Thymus (tissue), 11 donors: ENCODE measurements around the gene COG5. TPM values are rescaled to one million over a fixed set of nuclear protein-coding genes. Genes with fewer than 3 reads are reported as not detected.

Experiments
- DNase-seq, 9 donors: peaks; one replicate each; pipeline ENCODE4 v3.0.0-alpha.2; 2013; ENCODE audit warnings: low spot score in 9 of 9, low read depth in 6 of 9, missing footprints in 1 of 9
- H3K27ac ChIP-seq, 2 donors: one replicate each; pipeline ENCODE4 v1.5.1; 2013; ENCODE audit warnings: control low read depth in 1 of 2, low read depth in 1 of 2, low read length in 1 of 2, mild to moderate bottlenecking in 1 of 2, moderate library complexity in 1 of 2
- H3K27me3 ChIP-seq, 2 donors: one replicate each; pipeline ENCODE4 v1.5.1; 2013; ENCODE audit warnings: low read length in 1 of 2; ENCODE audit not compliant: control insufficient read depth in 2 of 2, insufficient read depth in 1 of 2
- H3K36me3 ChIP-seq, 2 donors: one replicate each; pipeline ENCODE4 v1.5.1; 2013; ENCODE audit warnings: low read length in 1 of 2, mild to moderate bottlenecking in 1 of 2, moderate library complexity in 1 of 2; ENCODE audit not compliant: control insufficient read depth in 2 of 2, insufficient read depth in 2 of 2
- H3K4me1 ChIP-seq, 2 donors: one replicate each; pipeline ENCODE4 v1.5.1; 2013; ENCODE audit warnings: low read length in 2 of 2; ENCODE audit not compliant: control insufficient read depth in 2 of 2, insufficient read depth in 2 of 2
- H3K4me3 ChIP-seq, 2 donors: one replicate each; pipeline ENCODE4 v1.5.1; 2013; ENCODE audit warnings: low read length in 2 of 2, control low read depth in 1 of 2, mild to moderate bottlenecking in 1 of 2
- H3K9me3 ChIP-seq, 2 donors: one replicate each; pipeline ENCODE4 v1.5.1; 2013; ENCODE audit warnings: low read length in 1 of 2, mild to moderate bottlenecking in 1 of 2; ENCODE audit not compliant: control insufficient read depth in 2 of 2, insufficient read depth in 1 of 2
- WGBS: extraction: QIAGEN DNeasy Blood & Tissue Kit; methylation state at CpG from one replicate; pipeline ENCODE4 v1.1.7; 2013; 5-methylcytosine and 5-hydroxymethylcytosine counted together
- polyA plus RNA-seq: library from polyadenylated mRNA; stranded (reverse); fragments of 200-250 nt; gene quantifications from one replicate; pipeline ENCODE4 v1.2.3, GENCODE V29; 2013
- total RNA-seq: library from RNA; stranded (reverse); fragments of 120-200 nt; gene quantifications from one replicate; pipeline ENCODE4 v1.2.4, GENCODE V29; 2013
- donor health status: healthy.

COG5 gene
- total and polyA plus RNA-seq, 2 donors: 8.7 to 25.2 TPM

DNA sequence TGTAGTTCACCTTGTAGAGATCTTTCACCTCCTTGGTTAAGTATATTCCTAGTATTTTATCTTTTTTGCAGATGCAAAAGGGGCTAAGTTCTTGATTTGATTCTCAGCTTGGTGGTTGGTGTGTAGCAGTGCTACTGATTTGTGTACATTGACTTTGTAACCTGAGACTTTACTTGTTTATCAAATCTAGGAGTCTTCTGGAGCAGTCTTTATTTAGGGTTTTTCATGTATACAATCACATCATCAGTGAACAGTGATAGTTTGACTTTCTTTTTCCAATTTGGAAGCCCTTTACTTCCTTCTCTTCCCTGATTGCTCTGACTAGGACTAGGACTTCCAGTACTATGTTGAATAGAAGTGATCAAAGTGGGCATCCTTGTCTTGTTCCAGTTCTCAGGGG lies 60.0 kb downstream of the COG5 start:
- Histone ChIP-seq H3K27ac (no peak overlapping the region), H3K36me3 (peaks cover 0 to 4% of the 10 kb centered on the region in 2 donors), H3K4me3 (no peak overlapping the region), H3K9me3 (no peaks in the 10 kb centered on the region), H3K27me3 (no peaks in the 10 kb centered on the region), H3K4me1 (no peaks in the 10 kb centered on the region)
- no peak for DNase-seq

DNA sequence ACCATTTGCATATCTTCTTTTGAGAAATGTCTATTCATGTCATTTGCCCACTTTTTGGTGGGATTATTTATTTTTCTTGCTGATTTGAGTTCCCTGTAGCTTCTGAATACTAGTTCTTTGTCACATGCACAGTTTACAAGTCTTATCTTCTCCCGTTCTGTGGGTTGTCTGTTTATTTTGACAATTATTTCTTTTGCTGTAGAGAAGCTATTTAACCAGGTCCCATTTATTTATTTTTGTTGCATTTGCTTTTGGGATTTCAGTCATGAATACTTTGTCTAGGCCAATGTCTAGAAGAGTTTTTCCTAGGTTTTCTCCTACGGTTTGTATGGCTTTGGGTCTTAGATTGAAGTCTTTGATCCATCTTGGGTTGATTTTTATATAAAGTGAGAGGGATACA lies 60.9 kb downstream of the COG5 start:
- H3K27ac ChIP-seq: no peak overlapping the region
- no peaks in the 10 kb centered on the region for H3K27me3 ChIP-seq
- H3K36me3 ChIP-seq: peaks cover 0 to 4% of the 10 kb centered on the region in 2 donors
- DNase-seq: no peak
- no peak overlapping the region for H3K4me3 ChIP-seq
- no peaks in the 10 kb centered on the region for H3K4me1 ChIP-seq
- over 99% methylated on average over 2 of the region's 2 CpGs for WGBS
- H3K9me3 ChIP-seq: no peaks in the 10 kb centered on the region

DNA sequence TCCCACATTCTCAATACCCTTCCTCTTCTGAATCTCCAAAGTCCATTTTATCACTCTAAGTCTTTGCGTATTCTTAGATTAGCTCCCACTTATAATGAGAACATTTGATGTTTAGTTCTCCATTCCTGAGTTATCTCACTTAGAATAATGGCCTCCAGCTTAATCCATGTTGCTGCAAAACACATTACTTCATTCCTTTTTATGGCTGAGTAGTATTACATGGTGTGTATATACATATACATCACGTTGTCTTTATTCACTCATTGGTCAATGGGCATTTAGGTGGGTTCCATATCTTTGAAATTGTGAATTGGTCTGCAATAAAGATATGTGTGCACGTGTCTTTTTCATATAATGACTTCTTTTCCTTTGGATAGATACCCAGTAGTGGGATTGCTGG lies 61.6 kb downstream of the COG5 start:
- no peaks in the 10 kb centered on the region for H3K27me3 ChIP-seq
- 98% methylated on average over 3 of the region's 3 CpGs for whole genome bisulfite sequencing
- peaks cover 0 to 4% of the 10 kb centered on the region in 2 donors for H3K36me3 ChIP-seq
- H3K4me1 ChIP-seq: no peaks in the 10 kb centered on the region
- DNase-seq: no peak
- H3K27ac ChIP-seq: no peak overlapping the region
- no peaks in the 10 kb centered on the region for H3K9me3 ChIP-seq
- no peak overlapping the region for H3K4me3 ChIP-seq

DNA sequence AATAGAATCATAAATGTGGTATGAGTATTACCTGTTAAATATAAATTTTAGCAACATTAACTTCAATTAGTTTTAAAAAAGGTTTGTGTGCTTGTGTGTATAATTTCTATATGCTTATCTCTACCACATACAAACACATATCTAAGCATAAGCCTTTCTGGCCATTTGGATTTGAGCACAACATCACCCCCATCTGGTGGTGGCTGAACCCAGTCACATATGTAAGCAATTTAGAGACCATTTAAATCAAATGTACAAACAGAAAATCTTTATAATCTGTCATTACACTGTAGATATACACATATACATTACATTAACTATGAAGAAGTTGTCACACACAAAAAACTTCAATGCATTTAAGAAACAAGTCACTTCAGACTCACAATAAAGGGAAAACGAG lies 62.1 kb downstream of the COG5 start:
- 99% methylated on average over 1 of the region's 1 CpG for WGBS
- H3K27ac ChIP-seq: no peak overlapping the region
- peak in 5 of 9 donors; percentile 8 to 43 (median 15) for DNase-seq
- H3K9me3 ChIP-seq: no peaks in the 10 kb centered on the region
- peaks cover 0 to 4% of the 10 kb centered on the region in 2 donors for H3K36me3 ChIP-seq
- no peaks in the 10 kb centered on the region for H3K4me1 ChIP-seq
- H3K27me3 ChIP-seq: no peaks in the 10 kb centered on the region
- no peak overlapping the region for H3K4me3 ChIP-seq

DNA sequence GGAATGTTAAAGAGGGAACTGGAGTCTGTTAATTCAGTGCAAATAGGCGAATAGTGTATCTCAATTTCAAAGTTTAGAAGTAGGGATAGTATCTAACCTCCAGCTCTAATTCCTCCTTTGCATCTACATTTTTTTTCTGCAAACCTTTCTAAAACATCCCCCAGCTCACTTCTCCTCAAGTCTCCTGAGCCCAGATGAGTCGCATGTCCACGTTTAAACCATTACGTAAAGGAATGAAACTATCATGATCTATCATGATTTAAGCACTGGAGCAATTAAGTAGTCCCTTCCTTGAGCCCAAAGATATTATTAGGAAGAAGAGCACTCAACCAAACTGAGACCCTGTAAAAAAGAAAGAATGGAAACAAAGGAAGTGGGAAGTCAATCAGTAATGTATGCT lies 64.0 kb downstream of the COG5 start:
- WGBS: 97% methylated on average over 4 of the region's 4 CpGs
- no peaks in the 10 kb centered on the region for H3K27me3 ChIP-seq
- H3K36me3 ChIP-seq: no peaks in the 10 kb centered on the region
- H3K4me1 ChIP-seq: no peaks in the 10 kb centered on the region
- no peak overlapping the region for H3K4me3 ChIP-seq
- no peak for DNase-seq
- no peak overlapping the region for H3K27ac ChIP-seq
- no peaks in the 10 kb centered on the region for H3K9me3 ChIP-seq

DNA sequence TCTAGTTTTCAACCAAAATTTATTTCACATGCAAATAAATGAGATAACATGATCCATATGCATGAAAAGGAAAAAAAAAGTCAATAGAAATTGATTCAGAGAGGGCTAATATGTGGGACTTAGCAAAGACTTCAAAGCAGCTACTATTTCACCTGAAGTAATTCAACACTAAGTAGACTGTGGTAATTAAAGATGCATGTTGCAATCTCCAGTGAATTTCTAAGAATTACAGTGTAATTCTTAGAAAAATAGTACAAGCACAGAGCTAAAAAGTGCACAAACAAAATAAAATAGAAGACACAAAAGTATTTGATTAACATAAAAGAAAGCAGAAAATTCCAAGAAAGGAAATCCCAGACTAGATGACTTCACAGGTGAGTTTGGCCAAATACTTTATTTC lies 68.2 kb downstream of the COG5 start:
- no peak overlapping the region for H3K27ac ChIP-seq
- no peaks in the 10 kb centered on the region for H3K9me3 ChIP-seq
- DNase-seq: no peak
- H3K36me3 ChIP-seq: no peaks in the 10 kb centered on the region
- H3K4me3 ChIP-seq: no peak overlapping the region
- H3K4me1 ChIP-seq: no peaks in the 10 kb centered on the region
- H3K27me3 ChIP-seq: no peaks in the 10 kb centered on the region

DNA sequence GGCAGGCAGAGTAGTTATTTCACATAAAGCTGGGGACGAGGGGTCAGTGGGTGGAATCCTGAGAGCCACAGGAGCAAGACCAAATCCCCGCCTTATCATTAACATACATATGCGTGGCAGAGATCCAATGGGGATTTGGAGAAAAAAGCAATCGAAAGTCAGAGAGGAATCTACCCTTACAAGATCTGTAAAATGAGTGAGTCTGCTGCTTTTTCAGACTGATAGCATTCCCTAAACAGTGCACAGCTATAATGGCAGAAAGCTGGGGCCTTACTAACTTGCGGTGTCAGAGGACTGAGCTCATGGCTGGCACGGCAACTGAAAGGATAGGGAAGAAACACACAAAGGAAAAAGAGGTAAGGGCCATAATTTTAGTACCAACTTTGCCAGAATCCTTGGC lies 68.8 kb downstream of the COG5 start:
- H3K36me3 ChIP-seq: no peaks in the 10 kb centered on the region
- DNase-seq: no peak
- 86% methylated on average over 6 of the region's 6 CpGs for WGBS
- no peaks in the 10 kb centered on the region for H3K9me3 ChIP-seq
- no peak overlapping the region for H3K27ac ChIP-seq
- H3K27me3 ChIP-seq: no peaks in the 10 kb centered on the region
- H3K4me3 ChIP-seq: no peak overlapping the region
- H3K4me1 ChIP-seq: no peaks in the 10 kb centered on the region

DNA sequence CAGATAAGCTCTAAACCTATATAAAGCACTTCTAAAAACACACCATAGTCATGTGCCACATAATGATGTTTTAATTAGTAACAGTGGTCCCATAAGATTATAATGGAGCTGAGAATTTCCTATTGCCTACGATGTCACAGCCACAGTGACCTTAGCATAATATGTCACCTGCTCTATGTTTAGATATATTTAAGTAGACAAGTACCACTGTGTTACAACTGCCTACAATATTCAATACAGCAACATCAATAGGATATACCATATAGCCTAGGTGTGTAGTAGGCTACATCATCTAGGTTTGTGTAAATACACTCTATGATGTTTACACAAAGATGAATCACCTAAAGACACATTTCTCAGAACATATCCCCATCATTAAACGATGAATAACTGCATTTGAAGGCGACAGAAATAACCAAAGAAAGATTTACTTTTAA lies 69.4 kb downstream of the COG5 start:
- H3K4me3 ChIP-seq: no peak overlapping the region
- H3K27ac ChIP-seq: no peak overlapping the region
- no peak for DNase-seq
- H3K36me3 ChIP-seq: no peaks in the 10 kb centered on the region
- no peaks in the 10 kb centered on the region for H3K27me3 ChIP-seq
- WGBS: 95% methylated on average over 3 of the region's 3 CpGs
- no peaks in the 10 kb centered on the region for H3K4me1 ChIP-seq
- H3K9me3 ChIP-seq: no peaks in the 10 kb centered on the region

DNA sequence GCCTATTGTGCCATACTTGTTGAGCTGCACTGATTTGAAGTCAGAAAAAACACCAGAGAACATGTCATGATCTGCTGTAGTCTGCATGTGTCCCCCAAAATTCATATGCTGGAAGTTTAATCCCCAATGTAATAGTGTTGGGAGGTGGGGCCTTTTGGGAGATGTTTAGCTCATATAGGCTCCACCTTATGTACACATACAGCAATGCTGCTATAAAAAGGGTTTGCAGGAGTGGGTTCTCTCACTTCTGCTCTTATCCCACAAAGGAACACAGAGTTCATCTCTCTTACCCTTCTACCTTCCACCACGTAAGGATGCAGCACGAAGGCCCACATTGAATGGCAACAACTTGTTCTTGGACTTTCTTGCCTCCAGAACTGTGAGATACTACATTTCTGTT lies 70.8 kb downstream of the COG5 start:
- WGBS: 100% methylated on average over 2 of the region's 2 CpGs
- Histone ChIP-seq H3K4me1 (no peaks in the 10 kb centered on the region), H3K27ac (no peak overlapping the region), H3K9me3 (no peaks in the 10 kb centered on the region), H3K4me3 (no peak overlapping the region), H3K27me3 (no peaks in the 10 kb centered on the region), H3K36me3 (no peaks in the 10 kb centered on the region)
- no peak for DNase-seq

DNA sequence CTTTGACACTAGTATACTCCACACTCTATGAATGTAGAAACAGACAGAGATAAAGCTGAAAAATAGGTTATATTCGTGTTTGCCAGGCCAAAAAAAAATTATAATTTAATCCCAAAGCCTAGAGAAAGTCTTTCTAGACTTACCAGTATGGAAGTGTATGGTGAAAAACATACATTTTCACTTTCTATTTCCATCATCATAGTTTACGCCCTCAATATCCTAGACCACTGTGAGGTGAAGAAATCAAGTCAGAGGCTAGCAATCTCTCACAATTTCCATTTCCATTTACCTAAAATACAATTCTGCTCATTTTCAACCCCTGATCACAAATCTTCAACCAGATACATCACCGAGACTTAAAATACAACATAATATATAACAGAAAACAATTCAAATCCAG lies 77.7 kb downstream of the COG5 start:
- Histone ChIP-seq H3K27me3 (no peaks in the 10 kb centered on the region), H3K4me3 (no peak overlapping the region), H3K9me3 (no peaks in the 10 kb centered on the region), H3K36me3 (no peaks in the 10 kb centered on the region), H3K4me1 (no peaks in the 10 kb centered on the region), H3K27ac (no peak overlapping the region)
- DNase-seq: no peak
- WGBS: 96% methylated on average over 3 of the region's 3 CpGs
